A673 (cell line): ENCODE data around the gene SRPX2.

ENCODE experiments used
- CTCF ChIP-seq: fragments of 300-800, 200-600 bp; sonication (generic); conservative IDR thresholded peaks from 2 replicates; pipeline ENCODE4 v1.5.1; 2017; ENCODE audit warnings: low read depth, mild to moderate bottlenecking, antibody characterized with exemption, low read length, moderate library complexity, mixed read lengths
- EZH2 ChIP-seq: fragments of 200-600 bp; sonication (generic); IDR thresholded peaks from 2 replicates; pipeline ENCODE4 v1.6.1; 2017; ENCODE audit warnings: borderline replicate concordance, low read depth, mild to moderate bottlenecking, mixed read lengths, antibody characterized with exemption, low read length; ENCODE audit not compliant: poor library complexity, severe bottlenecking

- no peak for TF ChIP-seq CTCF
- TF ChIP-seq EZH2 = no peak
Measured at GRCh38 chrX:100625985-100626491, 18.0 kb upstream of the SRPX2 start.
